ENCODE results near the gene FOXK2. TPM values are rescaled to one million over a fixed set of nuclear protein-coding genes. Genes with fewer than 3 reads are reported as not detected.

The FOXK2 gene
- total RNA-seq, 2 experiments from 2014 or later: 59.4 to 67.2 TPM

DNA sequence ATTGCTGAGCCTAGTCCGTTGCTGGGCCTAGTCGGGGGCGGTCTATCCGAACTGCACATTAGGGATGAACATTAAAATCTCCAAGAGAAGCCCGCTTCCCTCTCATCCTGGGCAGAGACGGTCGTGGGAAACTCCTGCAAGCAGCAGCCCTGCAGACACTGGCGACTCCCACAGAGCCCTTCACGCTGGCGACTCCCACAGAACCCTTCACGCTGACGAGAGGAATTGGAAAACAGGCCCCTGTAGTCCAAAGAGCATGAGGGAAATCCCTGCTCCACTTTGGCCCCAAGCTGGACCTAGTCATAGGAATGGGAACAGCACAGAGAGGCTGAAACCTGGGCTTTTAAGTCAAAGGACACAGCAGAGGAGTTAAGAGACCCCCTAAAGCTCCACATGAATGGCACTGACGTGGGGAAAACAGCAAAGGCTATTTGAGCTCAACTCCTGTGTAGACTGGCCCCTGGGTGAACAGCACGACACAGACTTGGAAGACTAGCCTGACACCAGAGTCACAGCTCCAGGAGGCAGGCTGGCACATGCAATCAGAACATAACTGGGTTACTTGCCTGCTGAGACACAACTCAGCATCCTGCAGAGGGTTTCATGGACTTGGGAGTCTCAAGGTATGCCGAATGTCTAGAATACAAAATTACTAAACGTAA is 86.5 kb downstream of the FOXK2 start:
- Mint-ChIP-seq H3K27ac (no peak overlapping the region), H3K9me3 (no peaks in the 10 kb centered on the region), H3K36me3 (peaks cover 25% of the 10 kb centered on the region), H3K4me1 (peaks cover 6% of the 10 kb centered on the region), H3K4me3 (no peak overlapping the region), H3K27me3 (no peaks in the 10 kb centered on the region)
- no peak for DNase-seq

DNA sequence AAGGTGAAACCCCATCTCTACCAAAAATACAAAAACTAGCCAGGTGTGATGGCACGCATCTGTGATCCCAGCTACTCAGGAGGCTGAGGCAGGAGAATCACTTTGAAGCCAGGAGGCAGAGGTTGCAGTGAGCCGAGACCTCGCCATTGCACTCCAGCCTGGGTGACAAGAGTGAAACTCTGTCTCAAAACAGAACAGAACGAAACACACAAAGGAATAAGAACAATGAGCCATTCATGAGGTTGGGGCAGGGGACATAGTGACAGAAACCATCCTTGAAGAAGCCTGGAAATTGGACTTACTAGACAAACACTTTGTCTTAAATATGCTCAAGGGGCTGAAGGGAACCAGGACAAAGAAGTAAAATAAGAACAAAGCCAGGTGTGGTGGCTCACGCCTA is 89.3 kb downstream of the FOXK2 start:
- no peak for DNase-seq
- Mint-ChIP-seq H3K4me1 (peaks cover 5% of the 10 kb centered on the region), H3K9me3 (no peaks in the 10 kb centered on the region), H3K27ac (no peak overlapping the region), H3K27me3 (no peaks in the 10 kb centered on the region), H3K4me3 (no peak overlapping the region), H3K36me3 (peaks cover 21% of the 10 kb centered on the region)

DNA sequence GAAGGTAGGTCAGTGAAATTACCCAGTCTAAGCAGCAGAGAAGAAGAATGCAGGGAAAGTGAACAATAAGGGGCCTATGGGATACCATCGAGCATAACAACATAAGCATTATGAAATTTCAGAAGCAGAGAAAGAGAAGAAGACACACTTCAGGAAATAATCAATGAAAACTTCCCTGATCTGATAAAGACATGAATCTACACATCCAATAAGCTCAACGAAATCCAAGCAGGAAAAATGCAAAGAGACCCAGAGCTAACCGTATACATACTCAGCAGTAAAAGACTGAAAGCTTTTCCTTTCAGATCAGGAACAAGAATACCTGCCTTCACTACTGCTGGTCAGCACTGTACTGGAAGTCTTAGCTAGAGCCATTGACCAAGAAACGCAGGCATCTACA is 90.1 kb downstream of the FOXK2 start:
- Mint-ChIP-seq H3K9me3 (no peaks in the 10 kb centered on the region), H3K36me3 (peaks cover 20% of the 10 kb centered on the region), H3K4me3 (no peak overlapping the region), H3K4me1 (peaks cover 2% of the 10 kb centered on the region), H3K27ac (no peak overlapping the region), H3K27me3 (no peaks in the 10 kb centered on the region)
- DNase-seq: no peak

DNA sequence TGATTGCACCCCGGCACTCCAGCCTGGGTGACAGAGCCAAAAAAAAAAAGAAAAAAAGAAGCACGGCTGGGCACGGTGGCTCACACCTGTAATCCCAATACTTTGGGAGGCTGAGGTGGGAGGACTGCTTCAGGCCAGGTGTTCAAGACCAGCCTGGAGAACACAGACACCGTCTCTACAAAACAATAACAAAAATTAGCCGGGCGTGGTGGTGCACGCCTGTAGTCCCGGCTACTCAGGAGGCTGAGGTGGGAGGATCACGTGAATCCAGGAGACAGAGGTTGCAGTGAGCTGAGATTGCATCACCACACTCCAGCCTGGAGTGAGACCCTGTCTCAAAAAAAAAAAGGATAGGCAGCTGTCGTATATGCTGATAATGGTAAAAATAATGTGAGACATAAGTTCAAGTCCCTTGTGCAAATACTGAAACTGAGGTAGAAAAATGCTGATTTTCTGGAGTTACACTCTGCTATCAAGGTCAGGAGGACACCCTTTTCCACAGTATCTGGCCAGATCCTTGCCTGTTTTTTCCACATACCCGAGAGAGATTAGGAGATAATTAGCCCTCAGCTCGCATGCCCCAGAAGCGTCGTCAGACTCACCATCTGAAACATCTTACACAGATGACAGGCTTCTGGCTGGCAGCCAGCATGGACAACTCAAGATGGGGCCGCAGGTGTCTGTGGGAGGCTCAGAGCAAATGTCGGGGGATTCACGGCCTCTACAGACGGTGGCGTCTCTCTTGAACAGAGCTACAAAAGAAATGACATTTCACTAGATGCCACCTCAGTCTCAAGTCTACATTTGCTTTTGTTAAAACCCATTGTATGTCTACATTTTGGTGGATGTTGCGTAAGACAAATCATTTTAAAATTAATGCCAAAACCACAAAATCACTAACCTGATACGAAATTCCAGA is 91.9 kb downstream of the FOXK2 start:
- peaks cover 2% of the 10 kb centered on the region for H3K4me1 Mint-ChIP-seq
- H3K36me3 Mint-ChIP-seq: peaks cover 21% of the 10 kb centered on the region
- H3K27ac Mint-ChIP-seq: no peak overlapping the region
- no peaks in the 10 kb centered on the region for H3K9me3 Mint-ChIP-seq
- no peaks in the 10 kb centered on the region for H3K27me3 Mint-ChIP-seq
- DNase-seq: no peak
- H3K4me3 Mint-ChIP-seq: no peak overlapping the region

DNA sequence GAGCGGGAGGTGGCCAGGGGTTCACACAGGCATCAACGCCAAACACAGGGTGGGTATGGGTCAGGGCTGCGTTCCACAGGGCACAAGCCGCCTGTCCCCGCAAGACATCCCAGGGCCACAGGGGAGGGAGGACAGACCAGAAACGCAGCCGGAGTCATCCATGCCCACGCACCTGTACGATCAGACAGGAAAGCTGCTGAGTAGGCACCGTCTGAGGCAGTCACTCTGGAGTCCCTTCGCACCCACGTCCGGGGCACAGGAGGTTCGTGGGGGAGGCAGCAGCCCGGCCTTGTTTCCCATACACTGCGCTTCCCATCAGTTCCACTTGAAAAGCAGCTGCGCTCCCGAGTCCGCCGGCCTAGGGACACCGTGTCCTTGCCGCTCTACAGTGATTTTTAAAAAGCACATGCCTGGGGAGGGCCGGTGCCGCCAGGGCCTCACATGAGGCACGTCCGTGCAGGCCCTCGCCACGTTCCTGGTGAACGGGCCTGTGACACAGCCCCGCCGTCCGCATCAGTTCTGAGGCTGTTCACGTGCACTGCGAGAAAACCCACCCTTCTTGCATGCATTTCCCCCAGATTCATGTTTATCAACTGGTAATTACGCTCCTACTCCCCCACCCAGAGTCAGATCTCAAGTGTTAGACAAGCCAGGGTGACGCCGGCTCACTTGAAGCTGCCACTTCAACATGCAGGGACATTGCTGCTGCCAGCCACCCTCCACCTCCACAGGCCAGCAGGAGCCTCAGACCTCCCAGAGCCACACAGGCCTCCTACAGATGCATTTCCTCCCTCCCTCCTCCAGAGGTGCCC is 94.0 kb downstream of the FOXK2 start:
- Mint-ChIP-seq H3K4me3 (no peak overlapping the region), H3K27me3 (no peaks in the 10 kb centered on the region), H3K36me3 (peaks cover 21% of the 10 kb centered on the region), H3K4me1 (peaks cover 2% of the 10 kb centered on the region), H3K9me3 (no peaks in the 10 kb centered on the region), H3K27ac (no peak overlapping the region)
- no peak for DNase-seq

DNA sequence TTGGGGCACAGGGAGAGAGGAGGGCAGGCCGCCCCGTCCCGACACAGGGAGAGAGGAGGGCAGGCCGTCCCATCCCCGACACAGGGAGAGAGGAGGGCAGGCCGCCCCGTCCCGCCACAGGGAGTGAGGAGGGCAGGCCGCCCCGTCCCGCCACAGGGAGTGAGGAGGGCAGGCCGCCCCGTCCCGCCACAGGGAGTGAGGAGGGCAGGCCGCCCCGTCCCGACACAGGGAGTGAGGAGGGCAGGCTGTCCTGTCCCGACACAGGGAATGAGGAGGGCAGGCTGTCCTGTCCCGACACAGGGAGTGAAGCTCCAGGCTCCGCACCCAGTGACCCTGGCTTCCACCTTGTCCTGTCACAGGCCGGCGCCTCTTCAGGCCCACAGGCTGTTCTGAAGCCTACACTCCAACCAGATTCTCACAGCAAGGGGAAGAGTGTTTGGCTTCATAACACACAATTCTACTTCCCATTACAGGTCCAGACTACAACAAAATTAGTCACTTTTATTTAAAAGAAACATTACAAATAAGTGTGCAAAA is 94.6 kb downstream of the FOXK2 start:
- Mint-ChIP-seq H3K27ac (no peak overlapping the region), H3K9me3 (no peaks in the 10 kb centered on the region), H3K4me1 (peaks cover 2% of the 10 kb centered on the region), H3K27me3 (no peaks in the 10 kb centered on the region), H3K36me3 (peaks cover 20% of the 10 kb centered on the region), H3K4me3 (no peak overlapping the region)
- DNase-seq: no peak

DNA sequence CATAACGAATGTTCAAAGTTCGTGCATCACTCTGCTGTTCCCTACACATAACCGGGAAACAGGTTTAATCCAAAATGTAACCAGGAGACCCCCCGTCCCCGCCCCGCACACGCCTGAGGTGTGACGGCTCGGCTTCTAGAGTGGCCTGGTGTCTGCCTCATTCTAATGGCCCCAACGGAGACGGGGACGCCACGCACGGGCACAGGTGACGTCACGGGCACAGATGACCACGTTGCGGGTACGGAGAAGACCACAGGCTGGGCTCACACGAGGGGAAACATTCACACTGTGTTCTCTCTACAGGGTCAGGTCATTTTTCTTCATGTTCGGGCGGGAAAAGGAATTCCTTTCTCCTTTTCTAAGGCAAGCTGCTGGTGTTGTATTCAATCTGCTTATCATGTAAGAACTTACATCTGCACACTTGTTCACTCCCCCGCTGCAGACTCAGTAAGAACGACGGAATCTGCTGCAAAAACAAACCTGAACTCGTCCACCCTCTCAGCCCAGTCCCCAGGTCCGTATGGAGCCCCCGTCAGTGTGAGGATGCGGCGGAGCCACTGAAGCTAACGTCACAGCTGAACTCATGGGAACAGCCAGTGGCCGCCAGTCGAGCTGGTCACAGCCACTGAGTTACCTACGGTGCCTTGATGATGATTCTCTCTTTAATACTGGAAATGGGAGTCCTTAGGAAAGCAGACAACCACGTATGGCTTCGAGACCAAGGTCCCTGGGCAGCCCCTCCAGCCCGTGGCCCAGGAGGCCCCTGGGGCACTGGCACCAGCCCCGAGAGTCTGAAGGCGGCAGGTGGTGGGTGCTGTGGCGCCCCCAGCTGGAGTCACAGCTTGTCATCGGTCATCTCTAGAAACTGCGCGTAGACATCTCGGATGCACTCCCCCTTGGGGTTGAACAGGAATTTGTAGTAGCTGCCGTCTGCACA is 95.8 kb downstream of the FOXK2 start:
- Mint-ChIP-seq H3K27ac (no peak overlapping the region), H3K9me3 (no peaks in the 10 kb centered on the region), H3K36me3 (peaks cover 24% of the 10 kb centered on the region), H3K4me3 (no peak overlapping the region), H3K27me3 (no peaks in the 10 kb centered on the region), H3K4me1 (peaks cover 2% of the 10 kb centered on the region)
- DNase-seq: no peak

DNA sequence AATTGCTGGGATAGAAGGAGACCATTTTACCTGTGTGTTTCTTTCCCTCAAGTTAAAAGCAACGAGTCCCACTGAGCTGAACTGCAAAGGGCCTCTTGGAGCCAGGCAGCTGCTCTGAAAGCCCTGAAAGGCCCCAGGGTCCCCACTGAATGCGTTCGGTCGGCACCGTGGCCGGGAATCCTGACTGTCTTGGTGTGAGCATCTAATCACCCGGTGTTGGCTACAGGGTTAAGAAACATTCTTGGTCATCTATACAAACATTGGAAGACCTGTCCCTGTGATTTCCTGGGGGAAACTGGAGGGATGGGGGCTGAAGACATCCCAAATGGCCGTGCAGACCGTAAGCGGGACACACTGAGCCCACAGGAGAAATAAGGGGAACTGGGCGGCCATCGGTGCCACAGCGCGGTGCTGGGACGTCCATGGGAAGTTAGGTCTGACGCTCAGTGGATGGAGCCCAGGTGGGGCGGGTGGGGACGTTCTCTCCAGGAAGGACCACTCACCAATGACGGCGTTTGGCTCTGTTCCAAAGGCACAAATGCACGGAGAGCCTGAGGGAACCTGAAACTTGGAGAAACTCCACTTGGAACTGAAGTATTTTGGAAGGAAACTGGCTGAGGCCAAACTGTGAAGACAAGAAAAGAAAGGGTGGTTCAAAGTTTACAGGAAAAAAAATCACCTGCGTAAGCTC is 96.6 kb downstream of the FOXK2 start:
- no peak overlapping the region for H3K27ac Mint-ChIP-seq
- H3K4me3 Mint-ChIP-seq: no peak overlapping the region
- no peaks in the 10 kb centered on the region for H3K9me3 Mint-ChIP-seq
- DNase-seq: no peak
- H3K4me1 Mint-ChIP-seq: peaks cover 2% of the 10 kb centered on the region
- peaks cover 22% of the 10 kb centered on the region for H3K36me3 Mint-ChIP-seq
- no peaks in the 10 kb centered on the region for H3K27me3 Mint-ChIP-seq

DNA sequence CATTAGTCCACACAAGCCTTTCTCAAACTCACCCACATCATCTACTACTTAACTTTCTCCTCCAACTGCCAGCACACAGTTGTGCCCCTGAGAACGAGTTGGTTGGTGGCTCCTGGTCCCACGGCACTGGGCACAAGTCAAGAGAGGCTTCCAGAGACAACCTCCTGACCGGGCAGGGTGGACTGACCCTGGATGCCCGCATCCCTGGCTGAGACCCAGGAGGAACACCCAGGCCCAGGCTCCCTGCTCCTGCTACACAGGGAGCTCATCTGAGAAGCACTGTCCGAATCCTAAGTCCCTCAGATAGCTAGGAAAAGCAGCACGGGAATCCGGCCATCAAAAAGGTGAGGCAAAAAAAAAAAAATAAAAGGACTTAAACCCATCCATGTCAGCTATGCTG is 99.7 kb downstream of the FOXK2 start:
- Mint-ChIP-seq H3K27me3 (no peaks in the 10 kb centered on the region), H3K27ac (no peak overlapping the region), H3K4me1 (no peaks in the 10 kb centered on the region), H3K36me3 (peaks cover 22% of the 10 kb centered on the region), H3K9me3 (no peaks in the 10 kb centered on the region), H3K4me3 (no peak overlapping the region)
- no peak for DNase-seq

DNA sequence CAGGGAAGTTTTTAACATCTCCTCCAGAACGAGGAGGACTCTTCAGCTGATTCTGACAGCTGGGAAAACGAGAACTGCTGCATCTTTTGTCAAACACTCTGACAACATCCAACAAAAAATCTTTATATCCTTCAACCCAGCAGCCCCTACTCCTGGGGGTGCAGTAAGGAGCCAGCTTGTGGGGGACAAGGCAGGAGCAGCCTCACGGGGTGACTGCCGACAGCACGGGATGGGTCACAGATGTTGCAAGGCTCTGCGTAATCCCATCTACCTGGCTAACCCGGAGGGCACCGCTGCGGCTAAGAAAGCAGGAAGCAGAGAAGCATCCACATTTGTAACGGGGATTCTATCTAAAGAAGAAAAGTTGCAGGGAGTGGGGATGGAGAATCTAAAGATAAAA is 100.1 kb downstream of the FOXK2 start:
- peaks cover 23% of the 10 kb centered on the region for H3K36me3 Mint-ChIP-seq

DNA sequence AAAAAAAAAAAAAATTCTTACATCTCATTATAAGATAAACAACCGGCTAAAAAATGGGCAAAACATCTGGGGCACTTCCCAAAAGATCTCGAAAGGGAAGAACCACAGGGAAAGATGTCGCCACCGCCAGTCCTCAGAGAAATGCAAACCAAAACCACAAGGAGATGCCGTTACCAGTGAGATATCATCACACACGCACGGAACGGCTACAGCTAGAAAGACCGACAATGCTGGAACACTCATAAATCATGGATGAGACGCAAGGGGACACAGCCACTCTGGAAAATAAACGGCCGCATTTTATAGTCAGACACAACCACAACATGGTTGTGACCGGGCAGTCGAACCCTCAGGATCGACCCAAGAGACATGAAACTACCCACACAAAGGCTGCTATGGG is 104.2 kb downstream of the FOXK2 start:
- DNase-seq: no peak
- Mint-ChIP-seq H3K4me3 (no peak overlapping the region), H3K36me3 (peaks cover 29% of the 10 kb centered on the region), H3K4me1 (no peaks in the 10 kb centered on the region), H3K27ac (no peak overlapping the region), H3K9me3 (no peaks in the 10 kb centered on the region), H3K27me3 (no peaks in the 10 kb centered on the region)

More for the DNA sequence above, 100.1 kb downstream of the FOXK2 start:
- no peaks in the 10 kb centered on the region for H3K27me3 Mint-ChIP-seq
- H3K9me3 Mint-ChIP-seq: no peaks in the 10 kb centered on the region
- no peak overlapping the region for H3K27ac Mint-ChIP-seq
- DNase-seq: no peak
- no peak overlapping the region for H3K4me3 Mint-ChIP-seq
- no peaks in the 10 kb centered on the region for H3K4me1 Mint-ChIP-seq

DNA sequence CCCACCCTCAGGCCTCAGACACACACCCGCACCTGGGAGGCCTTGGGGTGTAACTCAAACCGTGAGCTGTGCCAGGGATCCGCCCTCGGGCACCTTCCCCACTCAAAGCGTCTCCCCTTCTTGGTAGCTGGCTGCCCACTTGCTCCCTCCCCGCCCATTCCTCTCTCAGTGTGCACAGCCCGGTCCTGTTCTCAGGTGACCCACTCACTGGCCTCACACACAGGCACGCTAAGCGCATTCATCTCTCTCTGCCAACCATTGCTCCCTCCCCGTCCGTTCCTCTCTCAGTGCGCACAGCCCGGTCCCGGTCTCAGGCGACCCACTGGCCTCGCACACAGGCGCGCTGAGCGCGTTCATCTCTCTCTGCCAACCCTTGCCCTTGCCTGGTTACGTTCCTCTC is 107.9 kb downstream of the FOXK2 start:
- no peaks in the 10 kb centered on the region for H3K9me3 Mint-ChIP-seq
- H3K27ac Mint-ChIP-seq: no peak overlapping the region
- H3K27me3 Mint-ChIP-seq: no peaks in the 10 kb centered on the region
- no peak for DNase-seq
- H3K36me3 Mint-ChIP-seq: peaks cover 30% of the 10 kb centered on the region
- no peaks in the 10 kb centered on the region for H3K4me1 Mint-ChIP-seq
- no peak overlapping the region for H3K4me3 Mint-ChIP-seq

DNA sequence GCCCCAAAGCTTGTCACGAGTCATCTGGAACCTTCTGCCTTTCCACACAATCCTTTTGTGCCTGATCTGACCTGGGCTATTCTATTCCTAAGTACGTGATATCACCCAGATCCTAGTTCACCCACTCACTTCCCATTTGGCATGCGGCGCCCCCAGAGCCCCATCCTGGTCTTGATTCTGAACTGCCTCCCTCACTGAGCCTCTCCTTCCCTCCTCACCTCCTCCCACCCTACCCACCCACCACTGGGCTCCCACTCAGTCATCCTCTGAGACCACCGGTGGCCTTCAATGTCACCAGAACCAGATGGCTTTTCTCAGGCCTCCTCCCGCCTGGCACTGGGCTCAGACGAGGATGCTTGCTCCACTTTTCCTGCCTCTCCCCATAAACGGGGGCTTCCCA is 110.2 kb downstream of the FOXK2 start:
- Mint-ChIP-seq H3K4me1 (peaks cover 11% of the 10 kb centered on the region), H3K36me3 (peaks cover 28% of the 10 kb centered on the region), H3K27ac (no peak overlapping the region), H3K9me3 (no peaks in the 10 kb centered on the region), H3K27me3 (no peaks in the 10 kb centered on the region), H3K4me3 (no peak overlapping the region)
- DNase-seq: no peak

DNA sequence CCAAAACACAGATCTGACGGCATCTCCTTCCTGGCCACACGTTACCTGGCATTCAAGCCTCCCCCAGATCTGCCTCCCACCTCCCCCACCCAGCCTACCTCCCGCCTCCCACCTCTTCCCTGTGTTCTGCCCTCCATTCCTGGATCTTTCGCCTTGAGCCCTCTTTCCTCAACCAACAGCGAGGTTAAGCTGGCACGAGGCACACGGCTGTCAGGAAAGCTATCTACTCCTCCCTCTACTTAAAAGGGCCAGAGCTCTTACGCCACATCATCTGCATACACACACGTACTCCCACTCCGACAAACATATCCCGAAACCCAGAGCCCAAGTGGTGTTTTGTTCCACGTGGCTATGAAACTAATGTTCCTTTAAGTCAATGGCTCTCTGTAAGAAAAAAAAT is 110.7 kb downstream of the FOXK2 start:
- Mint-ChIP-seq H3K36me3 (peaks cover 24% of the 10 kb centered on the region), H3K4me3 (no peak overlapping the region), H3K9me3 (no peaks in the 10 kb centered on the region), H3K4me1 (peaks cover 12% of the 10 kb centered on the region), H3K27ac (no peak overlapping the region), H3K27me3 (no peaks in the 10 kb centered on the region)
- no peak for DNase-seq
